ENCODE results near the gene OR2G6. TPM values are rescaled to one million over a fixed set of nuclear protein-coding genes. Genes with fewer than 3 reads are reported as not detected.

Gene OR2G6
- total RNA-seq, result not detected in 2 replicates

GRCh38 chr1:248507773-248508172 lies at the start of gene OR2G6:
Gene OR2G6, plus strand, starts transcription at chr1:248508073. Its CDS starts 13,574 bp downstream, at chr1:248521647.

GRCh38 chr1:248473051-248473450 lies 34.8 kb upstream of the OR2G6 start, which contains the start of gene OR2T3:
Gene OR2T3, plus strand, starts transcription at chr1:248473351. Its CDS starts 0 bp downstream, at chr1:248473351.

GRCh38 chr1:248488289-248488688 lies 19.6 kb upstream of the OR2G6 start, which contains the start of gene OR2T5:
Gene OR2T5, plus strand, starts transcription at chr1:248488589. Its CDS starts 0 bp downstream, at chr1:248488589.

GRCh38 chr1:248562672-248563071 lies 54.8 kb downstream of the OR2G6 start, which contains the start of gene OR2T29:
Gene OR2T29, minus strand, starts transcription at chr1:248562772. Its CDS starts 3,281 bp downstream, at chr1:248559491.

GRCh38 chr1:248574657-248575056 lies 66.8 kb downstream of the OR2G6 start, which contains the start of gene OR2T34:
Gene OR2T34, minus strand, starts transcription at chr1:248574757. Its CDS starts 0 bp downstream, at chr1:248574757.

Other genes starting within 250 kb of the OR2G6 start
- not detected in 2 replicates for gene OR2T33, start 230.1 kb upstream of the OR2G6 start, total RNA-seq
- gene OR2T12, start 204.6 kb upstream of the OR2G6 start, total RNA-seq, result not detected in 2 replicates
- not detected in 2 replicates for gene OR2M7, start 183.5 kb upstream of the OR2G6 start, total RNA-seq
- gene OR14C36, start 159.3 kb upstream of the OR2G6 start, total RNA-seq, result not detected in 2 replicates
- not detected in 2 replicates for gene OR2T4, start 146.4 kb upstream of the OR2G6 start, total RNA-seq
- gene OR2T6, start 132.3 kb upstream of the OR2G6 start, total RNA-seq, result not detected in 2 replicates
- not detected in 2 replicates for gene OR2T1, start 105.0 kb upstream of the OR2G6 start, total RNA-seq
- not detected in 2 replicates for gene OR2T2, start 62.4 kb upstream of the OR2G6 start, total RNA-seq
- gene OR2T3, start 34.7 kb upstream of the OR2G6 start, total RNA-seq, result not detected in 2 replicates
- gene OR2T5, start 19.5 kb upstream of the OR2G6 start, total RNA-seq, result not detected in 2 replicates
- gene OR2T29, start 54.7 kb downstream of the OR2G6 start, total RNA-seq, result not detected in 2 replicates
- gene OR2T34, start 66.7 kb downstream of the OR2G6 start, total RNA-seq, result not detected in 2 replicates
- not detected in 2 replicates for gene OR2T10, start 89.6 kb downstream of the OR2G6 start, total RNA-seq
- gene OR2T11, start 127.0 kb downstream of the OR2G6 start, total RNA-seq, result not detected in 2 replicates
- gene OR2T35, start 137.2 kb downstream of the OR2G6 start, total RNA-seq, result not detected in 2 replicates
- gene OR2T27, start 147.5 kb downstream of the OR2G6 start, total RNA-seq, result not detected in 2 replicates
- not detected in 2 replicates for gene OR14I1, start 194.7 kb downstream of the OR2G6 start, total RNA-seq
- gene LYPD8, start 247.7 kb downstream of the OR2G6 start, total RNA-seq, result not detected in 2 replicates